Brain microvascular endothelial cell (primary cell): Measurements from ENCODE around the gene DAND5.

Experiments
- DNase-seq: peaks from one replicate; pipeline ENCODE4 v3.0.0-alpha.2; 2020
- H3K27ac ChIP-seq: fragments of 250-450 bp; sonication (Bioruptor Pico); 2 replicates; pipeline ENCODE4 v1.5.1; 2020; ENCODE audit warnings: mild to moderate bottlenecking, moderate library complexity
- H3K27me3 ChIP-seq: fragments of 250-450 bp; sonication (Bioruptor Pico); replicated peaks from 2 replicates; pipeline ENCODE4 v1.5.1; 2020; ENCODE audit warnings: mild to moderate bottlenecking
- H3K36me3 ChIP-seq: fragments of 250-450 bp; sonication (Bioruptor Pico); replicated peaks from 2 replicates; pipeline ENCODE4 v1.5.1; 2020; ENCODE audit warnings: mild to moderate bottlenecking
- H3K4me3 ChIP-seq: 2 replicates; pipeline ENCODE4 v1.5.1; 2011; ENCODE audit warnings: low read depth, mild to moderate bottlenecking, control low read depth, low read length, moderate library complexity
- CTCF ChIP-seq: IDR thresholded peaks from 2 replicates; pipeline ENCODE4 v1.5.1; 2011; ENCODE audit warnings: low read depth, mild to moderate bottlenecking, moderate library complexity, low read length, control low read depth, inconsistent platforms; ENCODE audit errors: missing control alignments
- in situ Hi-C: cut with HindIII; loops from 2 replicates; pipeline ENCODE4 v1.10.0; 2017; ENCODE audit warnings: low sequenced_read_pairs, low pct_ligation_motif_present

The DAND5 gene

GRCh38 chr19:12983091-12983490 is 13.7 kb downstream of the DAND5 start:
- in situ Hi-C loops = no loop called here
- Histone ChIP-seq H3K27ac (no peak overlapping the region), H3K36me3 (no peaks in the 10 kb centered on the region), H3K27me3 (no peaks in the 10 kb centered on the region), H3K4me3 (peak overlapping the region; percentile 38)
- TF ChIP-seq CTCF = no peak
- DNase-seq = no peak

- peak; percentile 53 for DNase-seq
- TF ChIP-seq CTCF = peak; percentile 73
- no peaks in the 10 kb centered on the region for H3K36me3 ChIP-seq
- H3K4me3 ChIP-seq = peak overlapping the region; percentile 38
- in situ Hi-C loops = no loop called here
- no peaks in the 10 kb centered on the region for H3K27me3 ChIP-seq
- H3K27ac ChIP-seq = no peak overlapping the region
Observed at GRCh38 chr19:12983542-12984142, 14.3 kb downstream of the DAND5 start.

GRCh38 chr19:12984143-12984627 is 14.8 kb downstream of the DAND5 start:
- DNase-seq = no peak
- no peak for TF ChIP-seq CTCF
- Histone ChIP-seq H3K27me3 (no peaks in the 10 kb centered on the region), H3K4me3 (no peak overlapping the region), H3K36me3 (no peaks in the 10 kb centered on the region), H3K27ac (no peak overlapping the region)
- in situ Hi-C loops = no loop called here

GRCh38 chr19:12984683-12985048 is 15.3 kb downstream of the DAND5 start:
- no peak overlapping the region for H3K27ac ChIP-seq
- H3K36me3 ChIP-seq = no peaks in the 10 kb centered on the region
- H3K27me3 ChIP-seq = no peaks in the 10 kb centered on the region
- DNase-seq = no peak
- H3K4me3 ChIP-seq = no peak overlapping the region
- in situ Hi-C loops = no loop called here
- no peak for TF ChIP-seq CTCF

- TF ChIP-seq CTCF = no peak
- Histone ChIP-seq H3K36me3 (no peaks in the 10 kb centered on the region), H3K27me3 (no peaks in the 10 kb centered on the region), H3K4me3 (no peak overlapping the region), H3K27ac (no peak overlapping the region)
- in situ Hi-C loops = no loop called here
- DNase-seq = peak; percentile 73
Observed at GRCh38 chr19:12985049-12985776, 15.8 kb downstream of the DAND5 start.
